Gastrocnemius medialis (tissue), 4 donors: Measurements from ENCODE around the gene JADE2. TPM values are rescaled to one million over a fixed set of nuclear protein-coding genes. Genes with fewer than 3 reads are reported as not detected.
"Not testable (repeated sequence)": the region's sequence is repeated elsewhere in the genome, so short reads cannot be mapped to it uniquely, and the experiment has no call there.

ENCODE experiments used
- ATAC-seq, 2 donors: fragments of 150-250 bp; one replicate each; pipeline ENCODE4 v1.9.1; 2016
- DNase-seq, 2 donors: peaks; one replicate each; pipeline ENCODE4 v3.0.0-alpha.2; 2019
- H3K27ac ChIP-seq, 4 donors: fragments of 200-600 bp; sonication (generic); 1 replicate in 1 of 4; 2 replicates in 3 of 4; pipeline ENCODE4 v1.5.1; 2016 to 2018; ENCODE audit warnings: mild to moderate bottlenecking in 2 of 4, moderate library complexity in 1 of 4
- H3K27me3 ChIP-seq, 3 donors: fragments of 200-600 bp; sonication (generic) in 2 of 3; 1 replicate in 1 of 3; 2 replicates in 2 of 3; pipeline versions ENCODE4 v1.5.1 to v1.6.0; 2016 to 2019; ENCODE audit warnings: mild to moderate bottlenecking in 1 of 3, moderate library complexity in 1 of 3
- H3K36me3 ChIP-seq, 2 donors: fragments of 200-600 bp; sonication (generic) in 1 of 2; one replicate each; pipeline ENCODE4 v1.5.1; 2017 to 2018
- H3K4me1 ChIP-seq, 2 donors: fragments of 200-600 bp; sonication (generic) in 1 of 2; one replicate each; pipeline ENCODE4 v1.5.1; 2016 to 2017; ENCODE audit warnings: mild to moderate bottlenecking in 2 of 2
- H3K4me3 ChIP-seq, 4 donors: fragments of 200-600 bp; sonication (generic) in 3 of 4; 1 replicate in 1 of 4; 2 replicates in 3 of 4; pipeline ENCODE4 v1.5.1; 2016 to 2019; ENCODE audit warnings: mild to moderate bottlenecking in 2 of 4
- H3K9me3 ChIP-seq, 3 donors: fragments of 200-600 bp; sonication (generic) in 2 of 3; 1 replicate in 1 of 3; 2 replicates in 2 of 3; pipeline ENCODE4 v1.5.1; 2016 to 2019
- POLR2A ChIP-seq, 2 donors: fragments of 450-650 bp; IDR thresholded peaks; one replicate each; pipeline ENCODE4 v1.6.1; 2017; ENCODE audit warnings: antibody characterized with exemption in 2 of 2, mild to moderate bottlenecking in 2 of 2, moderate library complexity in 2 of 2
- in situ Hi-C, 4 donors: fragments of 200-750 bp; cut with MboI; loops; one replicate each; pipeline versions ENCODE4 v1.15.0 to v1.8.0; 2017; ENCODE audit warnings: low sequenced_read_pairs in 4 of 4
- intact Hi-C: fragments of 100-400 bp; cut with DNase I; formaldehyde crosslinking; loops from one replicate; pipeline ENCODE4 v1.15.1; 2023; ENCODE audit warnings: low total_unique reads
- total RNA-seq, 4 donors: library from RNA; depleted of rRNA; stranded (reverse); fragments of >200 nt; gene quantifications; one replicate each; pipeline versions ENCODE4 v1.1.0 to v1.2.3, GENCODE V29; 2016
- TF ChIP-seq, protein P1 (sequence below), 5 experiments: fragments of 450-650 bp in 3 of 5; fragments of 200-600 bp in 2 of 5; sonication (generic) in 2 of 5; IDR thresholded peaks in 4 of 5; conservative IDR thresholded peaks in 1 of 5; 1 replicate in 4 of 5; 2 replicates in 1 of 5; pipeline ENCODE4 v1.5.1; 2016 to 2019; ENCODE audit warnings: antibody characterized with exemption in 5 of 5, mild to moderate bottlenecking in 3 of 5, moderate library complexity in 3 of 5

Gene JADE2
- total RNA-seq, 4 donors from 2014 or later: 17.3 to 44.5 (median 19.8) TPM

DNA sequence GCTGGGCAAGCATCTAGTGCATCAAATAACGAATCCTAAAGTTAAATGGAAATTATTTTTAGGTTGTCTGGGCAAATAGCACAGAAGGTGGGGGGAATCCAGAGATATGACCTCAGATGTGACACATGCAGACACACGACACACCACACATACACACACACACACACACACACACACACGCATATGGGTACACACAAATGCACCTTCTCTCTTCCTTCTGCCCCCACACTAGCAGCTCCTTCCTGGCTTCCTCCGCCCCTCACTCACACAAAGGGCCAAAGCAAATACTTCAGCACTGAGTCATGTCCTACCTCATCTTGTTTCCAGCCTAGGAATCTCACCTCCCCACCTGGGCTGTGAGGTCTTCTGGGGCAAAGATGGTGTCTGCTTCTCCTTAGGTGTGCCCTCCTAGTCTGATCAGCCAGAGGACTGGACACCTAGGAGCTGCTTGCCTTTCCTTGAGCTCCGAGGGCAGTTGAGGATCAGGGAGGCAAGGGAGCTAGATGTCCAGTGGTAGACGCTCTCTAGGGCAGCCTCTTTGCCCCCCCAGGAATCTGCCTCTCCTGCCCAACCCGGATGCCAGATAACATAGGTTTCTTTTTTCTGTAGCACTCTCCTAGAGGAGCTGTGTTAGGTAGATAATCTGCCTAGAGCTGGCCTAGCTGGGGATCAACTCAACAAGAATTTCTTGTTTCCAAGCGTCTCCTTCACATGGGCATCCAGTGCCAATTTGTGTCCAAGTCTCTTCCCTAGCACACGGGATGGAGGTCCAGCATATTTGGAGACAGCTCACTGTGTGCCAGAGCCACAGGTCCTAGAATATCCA, 14.3 kb upstream of the JADE2 start:
- peaks cover 29 to 41% of the 10 kb centered on the region in 2 donors for H3K4me1 ChIP-seq
- H3K4me3 ChIP-seq: no peak overlapping the region
- ATAC-seq: peak; percentile 2 to 3
- in situ Hi-C loops: loop anchor here in 3 of 4 donors (10.0 to 25.0 kb wide), 2 partner anchors 46 to 99 kb away; partner anchors contain the start of gene CDKN2AIPNL (in 3 of the 3)
- no peak for TF ChIP-seq POLR2A (IDR thresholded peaks at IDR 0.05)
- TF ChIP-seq, protein P1, sequence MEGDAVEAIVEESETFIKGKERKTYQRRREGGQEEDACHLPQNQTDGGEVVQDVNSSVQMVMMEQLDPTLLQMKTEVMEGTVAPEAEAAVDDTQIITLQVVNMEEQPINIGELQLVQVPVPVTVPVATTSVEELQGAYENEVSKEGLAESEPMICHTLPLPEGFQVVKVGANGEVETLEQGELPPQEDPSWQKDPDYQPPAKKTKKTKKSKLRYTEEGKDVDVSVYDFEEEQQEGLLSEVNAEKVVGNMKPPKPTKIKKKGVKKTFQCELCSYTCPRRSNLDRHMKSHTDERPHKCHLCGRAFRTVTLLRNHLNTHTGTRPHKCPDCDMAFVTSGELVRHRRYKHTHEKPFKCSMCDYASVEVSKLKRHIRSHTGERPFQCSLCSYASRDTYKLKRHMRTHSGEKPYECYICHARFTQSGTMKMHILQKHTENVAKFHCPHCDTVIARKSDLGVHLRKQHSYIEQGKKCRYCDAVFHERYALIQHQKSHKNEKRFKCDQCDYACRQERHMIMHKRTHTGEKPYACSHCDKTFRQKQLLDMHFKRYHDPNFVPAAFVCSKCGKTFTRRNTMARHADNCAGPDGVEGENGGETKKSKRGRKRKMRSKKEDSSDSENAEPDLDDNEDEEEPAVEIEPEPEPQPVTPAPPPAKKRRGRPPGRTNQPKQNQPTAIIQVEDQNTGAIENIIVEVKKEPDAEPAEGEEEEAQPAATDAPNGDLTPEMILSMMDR (IDR thresholded peaks at IDR 0.05 in 4 of 5, conservative IDR thresholded peaks at IDR 0.05 in 1 of 5): no peak
- peak overlapping the region; percentile 79 to 93 (median 85) for H3K27ac ChIP-seq
- no peak for DNase-seq
- H3K27me3 ChIP-seq: no peaks in the 10 kb centered on the region
- intact Hi-C loops: loop anchor here (2.0 kb wide), 2 partner anchors 74 to 100 kb away; partner anchors contain the start of gene CDKN2AIPNL
- H3K9me3 ChIP-seq: no peaks in the 10 kb centered on the region
- no peaks in the 10 kb centered on the region for H3K36me3 ChIP-seq

DNA sequence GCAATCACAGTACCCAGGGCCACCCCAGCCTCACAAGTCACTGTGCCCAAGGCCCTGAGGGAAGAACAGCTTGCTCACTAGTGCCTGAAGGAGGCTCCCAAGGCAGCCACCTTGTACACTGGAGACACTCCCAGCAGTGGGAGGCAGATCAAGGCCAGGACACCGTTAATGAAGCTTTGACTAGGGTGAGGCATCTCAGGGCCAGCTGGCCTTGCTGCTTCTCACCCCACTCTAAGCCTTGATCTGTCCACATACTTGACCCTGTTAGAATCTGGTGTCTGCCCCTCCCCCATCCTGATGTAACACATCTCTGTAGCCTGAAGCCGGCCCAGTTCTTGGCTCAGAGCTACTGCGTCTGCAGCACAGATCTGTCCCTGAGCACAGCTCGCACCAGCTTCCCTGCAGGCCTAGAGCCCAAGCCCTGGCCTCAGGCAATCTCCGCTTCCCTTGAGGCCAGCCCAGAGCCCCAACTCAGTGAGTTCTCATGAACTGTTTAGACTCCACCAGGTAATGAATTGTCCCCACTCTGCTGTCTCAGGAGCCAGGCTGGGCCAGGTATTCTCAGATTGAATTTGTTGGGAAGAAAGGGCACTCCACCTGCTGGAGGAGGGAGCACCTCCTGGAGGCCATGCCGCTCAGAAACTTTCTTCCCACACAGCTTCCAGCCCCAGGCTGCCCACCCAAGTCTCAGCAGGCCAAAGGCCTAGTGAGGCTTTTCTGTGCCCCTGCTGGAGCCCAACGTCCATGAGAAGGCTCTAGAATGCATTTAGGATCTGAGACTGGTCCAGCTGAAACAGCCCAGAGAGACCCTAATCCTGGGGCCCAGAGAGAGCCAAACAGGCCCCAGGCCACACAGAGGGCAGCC, 13.4 kb upstream of the JADE2 start:
- intact Hi-C loops: loop anchor here (1.0 to 2.0 kb wide), 3 partner anchors 45 to 101 kb away; partner anchors contain the start of gene CDKN2AIPNL
- peak; percentile 22 to 33 for TF ChIP-seq POLR2A (IDR thresholded peaks at IDR 0.05)
- TF ChIP-seq, protein P1 (IDR thresholded peaks at IDR 0.05 in 4 of 5, conservative IDR thresholded peaks at IDR 0.05 in 1 of 5): peak; percentile 50 to 68 (median 62)
- H3K27ac ChIP-seq: peak overlapping the region; percentile 79 to 93 (median 85)
- H3K27me3 ChIP-seq: no peaks in the 10 kb centered on the region
- in situ Hi-C loops: loop anchor here in 3 of 4 donors (10.0 to 25.0 kb wide), 2 partner anchors 47 to 100 kb away; partner anchors contain the start of gene CDKN2AIPNL (in 3 of the 3)
- H3K4me1 ChIP-seq: peaks cover 20 to 33% of the 10 kb centered on the region in 2 donors
- ATAC-seq (peak; percentile 84 to 88), DNase-seq (peak; percentile 85 to 96)
- H3K4me3 ChIP-seq: no peak overlapping the region
- no peaks in the 10 kb centered on the region for H3K36me3 ChIP-seq
- no peaks in the 10 kb centered on the region for H3K9me3 ChIP-seq

DNA sequence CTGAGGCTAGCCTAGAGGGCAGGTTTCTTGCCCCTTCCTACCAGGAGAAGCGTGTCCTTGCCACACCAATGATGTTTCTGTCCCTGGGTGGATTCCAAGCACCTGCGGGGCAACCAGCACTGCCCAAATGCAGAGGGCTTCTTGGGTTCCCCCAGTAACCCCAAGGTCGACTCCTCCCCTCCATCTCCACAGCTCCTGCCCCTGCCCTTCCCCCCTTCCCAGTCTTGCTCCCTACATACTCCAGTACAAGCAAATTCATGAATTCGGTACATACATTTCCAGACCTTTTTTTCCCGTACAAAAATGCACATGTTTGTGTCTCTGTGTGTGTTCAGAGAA, 12.8 kb upstream of the JADE2 start:
- Histone ChIP-seq H3K36me3 (no peaks in the 10 kb centered on the region), H3K27me3 (no peaks in the 10 kb centered on the region), H3K27ac (peak overlapping the region; percentile 79 to 93 (median 85)), H3K4me1 (peaks cover 19 to 33% of the 10 kb centered on the region in 2 donors), H3K4me3 (no peak overlapping the region), H3K9me3 (no peaks in the 10 kb centered on the region)
- in situ Hi-C loops (loop anchor here in 3 of 4 donors (10.0 to 25.0 kb wide), 2 partner anchors 48 to 100 kb away; partner anchors contain the start of gene CDKN2AIPNL (in 3 of the 3)), intact Hi-C loops (loop anchor here (1.0 kb wide), 1 partner anchor 45 kb away; no protein-coding TSS in a partner anchor)
- ATAC-seq (peak in 1 of 2 donors; percentile 9), DNase-seq (peak in 1 of 2 donors; percentile 65)
- TF ChIP-seq, protein P1 (IDR thresholded peaks at IDR 0.05 in 4 of 5, conservative IDR thresholded peaks at IDR 0.05 in 1 of 5): no peak
- no peak for TF ChIP-seq POLR2A (IDR thresholded peaks at IDR 0.05)

DNA sequence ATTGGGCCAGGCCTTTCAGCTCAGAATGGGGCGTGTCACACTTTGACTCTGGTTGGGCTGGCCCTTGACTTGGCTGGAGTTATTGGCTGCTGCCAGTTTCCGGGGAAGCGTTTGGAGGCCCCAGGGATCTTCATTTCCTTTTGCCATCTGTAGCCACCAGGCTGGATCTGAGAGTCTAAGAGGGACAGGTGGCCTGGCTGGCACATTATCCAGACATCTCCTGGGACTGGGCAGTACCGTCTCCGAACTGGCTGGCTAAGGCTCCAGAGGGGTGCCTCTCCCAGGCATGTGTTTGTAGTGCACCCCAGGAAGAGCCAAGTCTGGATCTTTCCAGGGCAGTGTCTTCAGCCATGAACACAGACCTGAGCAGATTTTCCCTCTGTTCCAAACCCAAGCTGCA, 9.7 kb upstream of the JADE2 start:
- H3K36me3 ChIP-seq: no peaks in the 10 kb centered on the region
- intact Hi-C loops (no loop called here), in situ Hi-C loops (loop anchor here in 3 of 4 donors (10.0 to 25.0 kb wide), 2 partner anchors 51 to 104 kb away; partner anchors contain the start of gene CDKN2AIPNL (in 3 of the 3))
- no peaks in the 10 kb centered on the region for H3K27me3 ChIP-seq
- ATAC-seq (no peak), DNase-seq (no peak)
- peaks cover 19 to 24% of the 10 kb centered on the region in 2 donors for H3K4me1 ChIP-seq
- no peaks in the 10 kb centered on the region for H3K9me3 ChIP-seq
- TF ChIP-seq POLR2A (IDR thresholded peaks at IDR 0.05): no peak
- TF ChIP-seq, protein P1 (IDR thresholded peaks at IDR 0.05 in 4 of 5, conservative IDR thresholded peaks at IDR 0.05 in 1 of 5): no peak
- H3K4me3 ChIP-seq: no peak overlapping the region
- H3K27ac ChIP-seq: peak overlapping the region in 1 of 4 donors; percentile 44

DNA sequence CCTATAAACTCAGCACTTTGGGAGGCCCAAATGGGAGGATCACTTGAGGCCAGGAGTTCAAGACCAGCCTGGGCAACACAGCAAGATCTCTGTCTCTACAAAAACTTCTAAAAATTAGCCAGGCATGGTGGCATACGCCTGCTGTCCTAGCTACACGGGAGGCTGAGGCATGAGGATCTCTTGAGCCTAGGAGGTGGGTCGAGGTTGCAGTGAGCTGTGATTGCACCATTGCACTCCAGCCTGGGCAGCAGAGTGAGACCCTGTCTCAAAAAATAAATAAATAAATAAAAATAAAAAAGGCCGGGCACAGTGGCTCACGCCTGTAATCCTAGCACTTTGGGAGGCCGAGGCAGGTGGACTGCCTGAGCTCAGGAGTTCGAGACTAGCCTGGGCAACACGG, 8.5 kb upstream of the JADE2 start:
- H3K4me1 ChIP-seq: peaks cover 10 to 14% of the 10 kb centered on the region in 2 donors
- H3K36me3 ChIP-seq, H3K4me3 ChIP-seq, ATAC-seq, H3K27ac ChIP-seq, H3K9me3 ChIP-seq, H3K27me3 ChIP-seq, intact Hi-C loops, DNase-seq: not testable (repeated sequence)
- in situ Hi-C loops: loop anchor here in 3 of 4 donors (10.0 to 25.0 kb wide), 2 partner anchors 52 to 105 kb away; partner anchors contain the start of gene CDKN2AIPNL (in 3 of the 3)
